GM21576 (cell line): ENCODE measurements around the gene EVI5.
A peak's percentile ranks its signal among the peaks of the same experiment; 100 is the strongest.

Experiments
- ATAC-seq: cut with Tn5 transposase; IDR thresholded peaks from one replicate; pipeline ENCODE4 v1.9.1; 2021; ENCODE audit warnings: mild to moderate bottlenecking, moderate library complexity; ENCODE audit not compliant: unreplicated experiment

Gene EVI5

DNA sequence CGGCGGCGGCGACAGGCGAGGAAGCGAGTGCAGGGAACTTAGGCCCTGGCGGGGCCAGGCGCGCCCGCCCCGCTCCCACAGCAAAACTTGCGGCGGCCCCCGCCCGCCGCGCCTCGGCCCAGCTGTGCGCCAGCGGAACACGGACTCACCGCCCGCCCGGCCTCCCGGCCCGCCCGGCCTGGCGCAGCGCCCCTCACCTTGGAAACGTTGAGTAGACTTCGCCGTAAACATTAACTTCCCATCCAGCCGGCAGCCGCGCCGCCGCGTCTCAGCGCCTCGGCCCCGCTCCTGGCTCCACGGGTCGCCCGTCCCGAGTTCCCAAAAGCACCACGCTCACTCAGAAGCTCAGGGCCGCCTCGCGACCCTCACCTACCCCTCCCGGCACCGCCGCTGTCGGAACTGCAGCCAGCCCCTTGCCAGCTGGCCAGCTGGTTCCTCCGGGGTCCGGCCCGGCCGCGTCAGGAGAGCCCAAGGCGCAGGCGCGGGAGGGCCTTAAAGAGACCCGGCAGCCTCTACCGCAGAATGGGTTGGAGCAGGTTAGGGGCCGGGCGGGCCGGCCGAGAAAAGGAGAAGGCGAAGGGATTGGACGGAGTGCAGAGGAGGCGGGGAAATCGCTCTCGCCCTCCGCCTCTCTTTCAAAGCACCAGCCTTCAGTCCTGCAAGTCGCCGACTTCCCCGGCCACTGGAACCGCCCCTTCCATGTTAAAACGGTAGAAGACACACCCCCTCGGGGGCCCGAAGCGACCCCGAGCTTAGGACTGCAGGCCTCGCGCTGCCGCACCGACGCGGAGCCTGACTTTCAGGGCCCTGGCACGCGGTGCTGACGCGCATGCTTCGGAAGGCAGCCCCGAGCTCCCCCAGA, at the start of gene EVI5:
EVI5 (minus strand) TSS at position 470 of the 862 bp plus-strand sequence. CDS start 48,562 bp downstream, outside the sequence.
- peak; percentile 93 for ATAC-seq

- no peak for ATAC-seq
These were observed 49.7 kb upstream of the EVI5 start for GRCh38 chr1:92834617-92835016.

GRCh38 chr1:92833840-92834239, 48.9 kb upstream of the EVI5 start:
- no peak for ATAC-seq

DNA sequence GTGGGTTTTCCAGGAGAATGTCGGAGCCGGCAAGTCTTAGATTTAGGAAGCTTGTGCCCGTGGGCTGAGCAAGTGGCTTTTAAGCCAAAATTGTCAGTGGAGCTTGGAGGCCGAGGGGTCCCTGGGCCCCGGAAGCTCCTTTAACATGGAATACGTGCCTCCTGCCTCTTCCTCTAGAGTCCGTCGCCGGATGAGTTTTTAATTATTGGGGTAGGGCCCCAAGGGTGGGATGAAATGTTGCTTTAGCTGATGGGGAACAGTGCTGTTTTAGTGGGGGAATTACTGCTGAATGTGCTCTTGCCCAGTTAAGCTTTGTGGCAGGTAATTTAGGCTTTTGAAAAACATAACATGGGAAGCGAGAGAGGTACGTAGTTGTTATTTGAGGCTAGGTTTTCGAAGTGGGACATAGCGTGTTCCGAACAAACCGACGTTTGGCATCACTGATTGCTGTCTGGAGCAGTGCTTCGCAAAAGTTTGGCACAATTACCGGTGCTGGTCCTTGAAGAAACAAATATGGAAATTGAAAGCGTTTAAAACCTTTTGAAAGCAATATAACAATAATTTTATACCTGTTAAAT, 47.7 kb upstream of the EVI5 start:
- ATAC-seq, result no peak

- peak; percentile 90 for ATAC-seq
These were observed 47.0 kb upstream of the EVI5 start, which contains the start of gene RPL5 for GRCh38 chr1:92831762-92832536. Gene RPL5 (plus strand): TSS chr1:92832040. CDS start chr1:92832115, 75 bp downstream.

- no peak for ATAC-seq
These were observed 46.5 kb upstream of the EVI5 start for GRCh38 chr1:92831368-92831761.

- ATAC-seq, result no peak
These were observed 41.9 kb upstream of the EVI5 start for GRCh38 chr1:92826792-92827191.

DNA sequence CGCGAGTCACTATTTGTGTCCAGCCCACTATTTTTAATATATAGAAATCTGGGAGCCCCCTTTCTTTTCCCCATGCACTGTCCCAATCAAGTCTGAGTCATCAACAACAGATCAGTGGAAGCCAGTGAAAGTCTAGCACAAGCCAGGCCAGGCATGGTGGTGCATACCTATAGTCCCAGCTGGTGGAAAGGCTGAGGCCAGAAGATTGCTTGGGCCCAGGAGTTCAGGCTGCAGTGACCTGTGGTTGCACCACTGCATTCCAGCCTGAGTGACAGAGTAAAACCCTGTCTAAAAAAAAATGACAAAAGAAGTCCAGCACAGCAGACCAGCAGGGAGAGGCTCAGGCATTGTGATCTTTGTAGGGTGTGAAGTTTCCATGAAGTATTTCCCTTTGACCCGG, 38.0 kb upstream of the EVI5 start:
- no peak for ATAC-seq

GRCh38 chr1:92820551-92820950, 35.6 kb upstream of the EVI5 start:
- no peak for ATAC-seq

DNA sequence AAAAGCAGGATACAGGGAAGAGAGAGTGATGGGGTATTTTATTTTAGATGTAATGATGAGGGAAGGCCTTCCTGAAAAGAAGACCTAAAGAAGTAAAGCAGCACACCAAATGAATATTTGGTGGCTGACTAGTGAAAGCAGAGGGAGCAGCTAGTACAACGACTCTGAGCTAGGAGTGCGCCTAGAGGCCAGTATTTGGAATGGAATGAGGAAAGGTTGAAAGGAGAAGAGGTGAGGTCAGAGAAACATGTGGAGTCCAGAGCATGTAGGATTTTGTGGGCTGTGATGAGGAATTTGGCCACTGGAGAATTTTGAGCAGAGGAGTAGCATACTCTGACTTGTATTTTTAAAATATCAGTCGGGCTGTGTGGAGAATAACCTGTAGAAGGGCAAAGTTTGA, 35.1 kb upstream of the EVI5 start:
- ATAC-seq, result no peak

- peak; percentile 59 for ATAC-seq
These were observed 33.3 kb upstream of the EVI5 start for GRCh38 chr1:92817986-92818764.

DNA sequence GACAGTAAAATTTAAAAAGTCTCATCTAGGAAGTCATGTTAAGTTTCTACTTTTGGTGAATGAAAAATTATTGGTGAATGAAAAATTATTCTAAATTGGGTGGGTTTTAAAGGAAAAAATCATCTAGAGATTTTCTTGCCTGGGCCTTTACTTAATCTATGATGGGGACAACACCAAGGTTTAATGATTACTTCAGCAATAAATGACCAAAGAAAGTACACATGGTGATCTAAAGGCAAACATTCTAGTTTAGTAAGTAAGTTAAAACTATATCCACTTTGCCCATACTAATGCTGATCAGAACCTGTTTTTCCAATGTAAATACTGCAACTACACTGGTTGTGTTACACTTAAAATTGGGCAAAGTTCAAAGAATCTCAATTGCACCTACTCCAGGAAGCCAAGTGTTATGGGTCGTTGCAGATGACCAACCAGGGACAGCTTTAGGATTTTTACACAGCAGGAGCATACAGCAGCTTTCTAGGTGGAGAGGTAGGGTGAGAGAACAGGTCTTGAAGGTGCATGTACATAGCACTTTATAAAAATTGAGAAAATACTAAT, 32.3 kb upstream of the EVI5 start:
- no peak for ATAC-seq

- no peak for ATAC-seq
These were observed 31.8 kb upstream of the EVI5 start for GRCh38 chr1:92816732-92817131.

DNA sequence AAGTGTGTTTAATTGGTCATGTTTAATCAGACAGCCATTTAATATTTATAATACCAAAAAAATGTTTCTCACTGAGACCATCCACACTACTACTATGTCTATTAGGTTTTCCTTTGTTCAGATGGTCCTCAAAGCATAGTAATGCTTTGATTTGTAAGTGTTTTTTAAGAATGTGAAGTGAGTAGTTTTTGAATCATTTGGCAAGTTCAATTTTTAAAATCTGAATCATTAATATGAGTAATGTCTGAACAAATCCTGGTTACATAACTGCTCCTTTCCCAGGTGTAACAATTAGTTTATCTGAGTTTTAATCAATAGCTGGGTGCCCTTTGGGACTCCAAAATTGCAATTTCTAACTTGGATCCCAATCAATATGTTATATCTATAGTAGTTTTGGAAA, 23.5 kb upstream of the EVI5 start:
- ATAC-seq, result no peak

- ATAC-seq, result no peak
These were observed 20.3 kb upstream of the EVI5 start for GRCh38 chr1:92805216-92805615.

- no peak for ATAC-seq
These were observed 19.9 kb upstream of the EVI5 start for GRCh38 chr1:92804721-92805201.

- no peak for ATAC-seq
These were observed 18.4 kb upstream of the EVI5 start for GRCh38 chr1:92803140-92803887.

DNA sequence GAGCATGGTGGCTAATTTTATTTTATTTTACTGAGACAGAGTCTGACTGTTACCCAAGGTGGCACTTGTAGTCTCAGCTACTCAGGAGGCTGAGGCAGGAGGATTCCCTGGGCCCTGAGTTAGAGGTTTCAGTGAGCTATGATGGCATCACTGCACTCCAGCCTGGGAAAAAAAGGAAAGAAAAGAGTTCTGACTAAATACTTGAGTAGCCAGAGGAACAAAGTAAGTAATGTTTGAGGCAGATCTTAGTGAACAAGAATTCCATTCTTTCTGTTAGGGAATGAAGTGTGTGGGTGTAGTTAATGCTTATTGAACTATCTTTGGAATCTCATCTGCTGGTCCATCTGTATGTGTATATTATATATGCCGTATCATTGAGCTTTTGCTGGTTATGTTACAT, 13.1 kb upstream of the EVI5 start:
- no peak for ATAC-seq

GRCh38 chr1:92797297-92797696, 12.4 kb upstream of the EVI5 start:
- ATAC-seq, result no peak

GRCh38 chr1:92795166-92795565, 10.3 kb upstream of the EVI5 start:
- no peak for ATAC-seq
